ENCODE measurements around the gene WNT9A.
"Not testable (repeated sequence)": the region's sequence is repeated elsewhere in the genome, so short reads cannot be mapped to it uniquely, and the experiment has no call there.

- TF ChIP-seq CTCF, POLR2A, POLR2AphosphoS5 (IDR thresholded peaks at IDR 0.05): not testable (repeated sequence)
Measured at GRCh38 chr1:227971643-227972282, 24.0 kb upstream of the WNT9A start.
